DOHH2 (cell line): ENCODE measurements around the gene SAMD9.
"Not testable (repeated sequence)": the region's sequence is repeated elsewhere in the genome, so short reads cannot be mapped to it uniquely, and the experiment has no call there.

ENCODE experiments used
- H3F3A ChIP-seq: fragments of 200-600 bp; sonication (generic), shearing (Covaris generic); 2 replicates; pipeline ENCODE4 v1.6.0; 2016; ENCODE audit warnings: antibody characterized with exemption, mild to moderate bottlenecking; ENCODE audit not compliant: control insufficient read depth, insufficient read depth
- H3K27ac ChIP-seq: fragments of 200-600 bp; sonication (generic); 2 replicates; pipeline ENCODE4 v1.5.1; 2014; ENCODE audit warnings: low read depth, mild to moderate bottlenecking, low read length, moderate library complexity
- H3K27me3 ChIP-seq: fragments of 200-600 bp; sonication (generic); 2 replicates; pipeline ENCODE4 v1.6.1; 2014; ENCODE audit warnings: mild to moderate bottlenecking, low read length, mixed read lengths; ENCODE audit not compliant: control insufficient read depth
- H3K36me3 ChIP-seq: fragments of 200-600 bp; sonication (generic); 2 replicates; pipeline ENCODE4 v1.6.1; 2014; ENCODE audit warnings: mild to moderate bottlenecking, low read length, moderate library complexity, mixed read lengths; ENCODE audit not compliant: control insufficient read depth
- H3K4me1 ChIP-seq: fragments of 200-600 bp; sonication (generic); 2 replicates; pipeline ENCODE4 v1.6.1; 2014; ENCODE audit warnings: mild to moderate bottlenecking, low read length, mixed read lengths; ENCODE audit not compliant: control insufficient read depth
- H3K4me2 ChIP-seq: fragments of 200-600 bp; sonication (generic); 2 replicates; pipeline ENCODE4 v1.6.0; 2014; ENCODE audit warnings: mild to moderate bottlenecking, low read length, moderate library complexity
- H3K4me3 ChIP-seq: fragments of 200-600 bp; sonication (generic); 2 replicates; pipeline ENCODE4 v1.5.1; 2014; ENCODE audit warnings: mild to moderate bottlenecking, low read length, mixed read lengths
- H3K79me2 ChIP-seq: fragments of 200-600 bp; sonication (generic); 2 replicates; pipeline ENCODE4 v1.6.1; 2014; ENCODE audit warnings: mild to moderate bottlenecking, low read length, mixed read lengths; ENCODE audit not compliant: control insufficient read depth
- H3K9me2 ChIP-seq: fragments of 200-600 bp; sonication (generic); replicated peaks from 2 replicates; pipeline ENCODE4 v1.6.1; 2014; ENCODE audit warnings: mild to moderate bottlenecking, low read length, mixed read lengths; ENCODE audit not compliant: control insufficient read depth
- H3K9me3 ChIP-seq: fragments of 200-600 bp; sonication (generic); 2 replicates; pipeline ENCODE4 v1.6.1; 2014; ENCODE audit warnings: antibody characterized with exemption, low read length, mixed read lengths; ENCODE audit not compliant: control insufficient read depth, insufficient read depth
- H4K20me1 ChIP-seq: fragments of 200-600 bp; sonication (generic); 2 replicates; pipeline ENCODE4 v1.6.0; 2014; ENCODE audit warnings: low read depth, mild to moderate bottlenecking, antibody characterized with exemption, low read length, moderate library complexity; ENCODE audit not compliant: control insufficient read depth, insufficient read depth
- CTCF ChIP-seq: fragments of 200-600 bp; sonication (generic); IDR thresholded peaks from one replicate; pipeline ENCODE4 v1.5.1; 2014; ENCODE audit warnings: antibody characterized with exemption, mild to moderate bottlenecking, low read depth, low read length; ENCODE audit not compliant: poor library complexity, severe bottlenecking
- EZH2phosphoT487 ChIP-seq: fragments of 200-600 bp; sonication (generic); IDR thresholded peaks from 2 replicates; pipeline ENCODE4 v1.6.1; 2017; ENCODE audit warnings: borderline replicate concordance, mild to moderate bottlenecking, antibody characterized with exemption, low read length, moderate library complexity, mixed read lengths

Gene SAMD9

DNA sequence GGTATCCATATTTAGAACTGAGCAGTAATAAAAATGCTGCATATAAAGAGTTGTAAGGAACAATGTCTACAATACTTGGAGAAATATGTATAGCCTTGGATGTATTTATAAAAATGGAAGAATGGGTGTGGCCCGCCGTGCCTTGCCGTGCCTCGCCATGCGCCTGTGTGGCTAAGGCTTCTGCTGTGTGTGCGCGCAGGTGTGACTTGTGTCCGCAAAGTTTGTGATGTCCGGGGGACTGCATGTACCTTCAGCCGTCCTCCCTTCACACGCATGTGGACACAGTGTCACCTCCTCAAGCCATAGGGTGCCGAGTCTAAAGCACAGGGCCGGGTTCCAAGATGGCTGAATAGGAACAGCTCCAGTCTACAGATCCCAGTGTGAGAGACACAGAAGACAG lies 9.8 kb downstream of the SAMD9 start:
- Histone ChIP-seq H3K4me3 (no peak overlapping the region), H3K4me1 (no peaks in the 10 kb centered on the region), H3K4me2 (no peak overlapping the region), H3K9me3 (no peaks in the 10 kb centered on the region; the same call in 1 of the 2 replicates), H4K20me1 (no peaks in the 10 kb centered on the region), H3K27me3 (no peaks in the 10 kb centered on the region), H3K36me3 (no peaks in the 10 kb centered on the region), H3F3A (no peaks in the 10 kb centered on the region), H3K27ac (no peak overlapping the region), H3K9me2 (no peaks in the 10 kb centered on the region), H3K79me2 (no peaks in the 10 kb centered on the region)
- TF ChIP-seq EZH2phosphoT487 = no peak
- no peak for TF ChIP-seq CTCF

DNA sequence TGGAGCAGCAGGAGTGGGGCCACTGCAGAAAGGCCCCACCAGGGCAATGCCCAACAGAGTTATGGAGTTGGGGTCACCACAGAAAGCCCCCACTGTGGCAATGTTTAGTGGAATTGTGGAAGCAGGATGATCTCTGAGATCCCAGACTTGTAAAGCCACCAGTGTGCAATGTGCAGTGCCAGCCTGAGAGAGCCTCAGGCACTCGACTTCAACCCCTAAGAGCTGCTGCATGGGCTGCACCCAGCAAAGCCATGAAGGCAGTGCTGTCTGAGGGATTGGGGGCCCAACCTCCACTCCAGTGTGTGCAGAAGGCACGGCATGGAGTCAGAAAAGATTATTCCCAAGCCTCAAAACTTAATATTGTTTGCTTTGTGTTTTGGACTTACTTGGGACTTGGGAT lies 20.4 kb downstream of the SAMD9 start:
- H3K4me2 ChIP-seq = no peak overlapping the region
- H3K9me3 ChIP-seq = no peaks in the 10 kb centered on the region
- no peaks in the 10 kb centered on the region for H3K36me3 ChIP-seq
- H3K27me3 ChIP-seq = no peaks in the 10 kb centered on the region
- no peaks in the 10 kb centered on the region for H3K9me2 ChIP-seq
- H3K4me1 ChIP-seq = no peaks in the 10 kb centered on the region
- H4K20me1 ChIP-seq = no peaks in the 10 kb centered on the region
- H3F3A ChIP-seq = no peaks in the 10 kb centered on the region
- TF ChIP-seq EZH2phosphoT487 = no peak
- no peak for TF ChIP-seq CTCF
- no peak overlapping the region for H3K27ac ChIP-seq
- no peak overlapping the region for H3K4me3 ChIP-seq
- no peaks in the 10 kb centered on the region for H3K79me2 ChIP-seq

GRCh38 chr7:93092757-93093370 lies 24.9 kb downstream of the SAMD9 start:
- Histone ChIP-seq H3K36me3 (no peaks in the 10 kb centered on the region), H3F3A (no peaks in the 10 kb centered on the region), H3K27me3 (no peaks in the 10 kb centered on the region; the same call in 1 of the 2 replicates), H3K9me2 (no peaks in the 10 kb centered on the region), H3K27ac (no peak overlapping the region), H4K20me1 (no peaks in the 10 kb centered on the region), H3K4me2 (no peak overlapping the region), H3K79me2 (no peaks in the 10 kb centered on the region), H3K4me1 (no peaks in the 10 kb centered on the region), H3K9me3 (no peaks in the 10 kb centered on the region), H3K4me3 (no peak overlapping the region)
- TF ChIP-seq CTCF (peak; percentile 36), EZH2phosphoT487 (no peak)

DNA sequence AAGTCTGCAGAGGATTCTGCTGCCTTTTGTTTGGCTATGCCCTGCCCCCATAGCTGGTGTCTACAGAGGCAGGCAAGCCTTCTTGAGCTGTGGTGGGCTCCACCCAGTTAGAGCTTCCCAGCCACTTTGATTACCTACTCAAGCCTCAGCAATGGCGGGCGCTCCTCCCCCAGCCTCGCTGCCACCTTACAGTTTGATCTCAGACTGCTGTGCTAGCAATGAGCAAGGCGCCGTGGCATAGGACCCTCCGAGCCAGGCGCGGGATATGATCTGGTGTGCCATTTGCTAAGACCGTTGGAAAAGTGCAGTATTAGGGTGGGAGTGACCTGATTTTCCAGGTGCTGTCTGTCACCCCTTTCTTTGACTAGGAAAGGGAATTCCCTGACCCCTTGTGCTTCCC lies 44.4 kb downstream of the SAMD9 start:
- H3K9me2 ChIP-seq, H3F3A ChIP-seq, H3K27ac ChIP-seq, H3K4me1 ChIP-seq, H3K9me3 ChIP-seq, H3K4me3 ChIP-seq, H3K36me3 ChIP-seq, H3K79me2 ChIP-seq, H4K20me1 ChIP-seq, H3K27me3 ChIP-seq, H3K4me2 ChIP-seq: not testable (repeated sequence)
